H9 (cell line): ENCODE measurements around the gene CDH13. TPM values are rescaled to one million over a fixed set of nuclear protein-coding genes. Genes with fewer than 3 reads are reported as not detected.

Source experiments
- DNase-seq: peaks from one replicate; pipeline ENCODE4 v3.0.0-alpha.2; 2017
- H2AFZ ChIP-seq: one replicate; pipeline ENCODE4 v1.6.1; 2013; ENCODE audit warnings: mild to moderate bottlenecking, low read length, control low read depth, moderate library complexity
- H2AK5ac ChIP-seq: 2 replicates; pipeline ENCODE4 v1.6.1; 2013; ENCODE audit warnings: low read length, control low read depth, mixed read lengths; ENCODE audit not compliant: insufficient read length
- H2BK120ac ChIP-seq: one replicate; pipeline ENCODE4 v1.6.1; 2013; ENCODE audit warnings: low read depth, mild to moderate bottlenecking, low read length, control low read depth, inconsistent platforms; ENCODE audit not compliant: poor library complexity, severe bottlenecking
- H2BK12ac ChIP-seq: 2 replicates; pipeline ENCODE4 v1.6.1; 2013; ENCODE audit warnings: low read length, control low read depth, mixed read lengths, low read depth; ENCODE audit not compliant: insufficient read length
- H2BK15ac ChIP-seq: 2 replicates; pipeline ENCODE4 v1.6.1; 2013; ENCODE audit warnings: low read depth, low read length, control low read depth
- H2BK20ac ChIP-seq: one replicate; pipeline ENCODE4 v1.6.1; 2013; ENCODE audit warnings: low read depth, mild to moderate bottlenecking, low read length, control low read depth, inconsistent platforms; ENCODE audit not compliant: poor library complexity, severe bottlenecking
- H2BK5ac ChIP-seq: 2 replicates; pipeline ENCODE4 v1.6.1; 2013; ENCODE audit warnings: low read length, control low read depth, mixed read lengths; ENCODE audit not compliant: insufficient read length
- H3K14ac ChIP-seq: 2 replicates; pipeline ENCODE4 v1.6.1; 2013; ENCODE audit warnings: low read length, control low read depth; ENCODE audit not compliant: insufficient read depth
- H3K18ac ChIP-seq: 2 replicates; pipeline ENCODE4 v1.6.1; 2013; ENCODE audit warnings: low read depth, mild to moderate bottlenecking, mixed read lengths, low read length, control low read depth; ENCODE audit not compliant: insufficient read length
- H3K23ac ChIP-seq: 2 replicates; pipeline ENCODE4 v1.6.1; 2013; ENCODE audit warnings: low read length, control low read depth, mixed read lengths, low read depth; ENCODE audit not compliant: insufficient read length
- H3K23me2 ChIP-seq: 2 replicates; pipeline ENCODE4 v1.6.1; 2013; ENCODE audit warnings: low read depth, mild to moderate bottlenecking, mixed read lengths, low read length, control low read depth; ENCODE audit not compliant: insufficient read length, poor library complexity, severe bottlenecking
- H3K27ac ChIP-seq: 2 replicates; pipeline ENCODE4 v1.5.1; 2013; ENCODE audit warnings: low read length, control low read depth, mixed read lengths, low read depth; ENCODE audit not compliant: insufficient read length
- H3K27me3 ChIP-seq: 2 replicates; pipeline ENCODE4 v1.6.1; 2013; ENCODE audit warnings: low read length, control low read depth, inconsistent platforms; ENCODE audit not compliant: insufficient read depth
- H3K4ac ChIP-seq: 2 replicates; pipeline ENCODE4 v1.6.1; 2013; ENCODE audit warnings: low read depth, mild to moderate bottlenecking, control low read depth, inconsistent platforms, low read length, moderate library complexity
- H3K4me1 ChIP-seq: 2 replicates; pipeline ENCODE4 v1.6.1; 2013; ENCODE audit warnings: low read length, control low read depth, inconsistent platforms; ENCODE audit not compliant: insufficient read depth
- H3K4me2 ChIP-seq: 2 replicates; pipeline ENCODE4 v1.6.1; 2013; ENCODE audit warnings: low read length, control low read depth, mixed read lengths; ENCODE audit not compliant: insufficient read length, insufficient read depth
- H3K56ac ChIP-seq: 2 replicates; pipeline ENCODE4 v1.6.1; 2013; ENCODE audit warnings: low read depth, mild to moderate bottlenecking, mixed read lengths, low read length, control low read depth; ENCODE audit not compliant: insufficient read length
- H3K79me1 ChIP-seq: 2 replicates; pipeline ENCODE4 v1.6.1; 2013; ENCODE audit warnings: low read depth, mild to moderate bottlenecking, moderate library complexity, low read length, control low read depth, inconsistent platforms; ENCODE audit not compliant: insufficient read depth, poor library complexity, severe bottlenecking
- H3K79me2 ChIP-seq: 2 replicates; pipeline ENCODE4 v1.6.1; 2013; ENCODE audit warnings: low read length, control low read depth, inconsistent platforms; ENCODE audit not compliant: insufficient read depth
- H3K9ac ChIP-seq: 2 replicates; pipeline ENCODE4 v1.6.1; 2013; ENCODE audit warnings: low read length, control low read depth, mixed read lengths; ENCODE audit not compliant: insufficient read length; ENCODE audit errors: extremely low read depth
- H3K9me3 ChIP-seq: one replicate; pipeline ENCODE4 v1.6.1; 2013; ENCODE audit warnings: low read depth, low read length, inconsistent platforms; ENCODE audit not compliant: control insufficient read depth
- H3T11ph ChIP-seq: one replicate; pipeline ENCODE4 v1.6.1; 2013; ENCODE audit warnings: mild to moderate bottlenecking, low read length, control low read depth, inconsistent platforms
- H4K20me1 ChIP-seq: one replicate; pipeline ENCODE4 v1.6.1; 2013; ENCODE audit not compliant: control insufficient read depth, insufficient read length, insufficient read depth
- H4K5ac ChIP-seq: 2 replicates; pipeline ENCODE4 v1.6.1; 2013; ENCODE audit warnings: low read depth, mild to moderate bottlenecking, mixed read lengths, low read length, control low read depth; ENCODE audit not compliant: insufficient read length
- H4K8ac ChIP-seq: replicated peaks from 2 replicates; pipeline ENCODE4 v1.6.1; 2013; ENCODE audit warnings: low read length, control low read depth, mixed read lengths, low read depth; ENCODE audit not compliant: insufficient read length
- H4K91ac ChIP-seq: 2 replicates; pipeline ENCODE4 v1.6.1; 2013; ENCODE audit warnings: low read depth, mild to moderate bottlenecking, moderate library complexity, mixed read lengths, low read length, control low read depth; ENCODE audit not compliant: insufficient read length
- H3K27ac Mint-ChIP-seq, 3 experiments: 2 replicates in 2 of 3; 3 replicates in 1 of 3; pipeline ENCODE4 v1.8.0; 2020 to 2021; ENCODE audit warnings: mixed read lengths in 3 of 3, mild to moderate bottlenecking in 1 of 3, moderate library complexity in 1 of 3
- H3K27me3 Mint-ChIP-seq: 2 replicates; pipeline ENCODE4 v1.8.0; 2021; ENCODE audit warnings: low read depth, mild to moderate bottlenecking, moderate library complexity, mixed read lengths
- H3K36me3 Mint-ChIP-seq, 3 experiments: 2 replicates in 2 of 3; 3 replicates in 1 of 3; pipeline ENCODE4 v1.8.0; 2020 to 2021; ENCODE audit warnings: low read depth in 3 of 3, mixed read lengths in 3 of 3; ENCODE audit not compliant: insufficient read depth in 1 of 3
- H3K4me1 Mint-ChIP-seq, 2 experiments: 2 replicates each; pipeline ENCODE4 v1.8.0; 2020; ENCODE audit warnings: mixed read lengths in 2 of 2
- H3K4me3 Mint-ChIP-seq, 2 experiments: 2 replicates in 1 of 2; 3 replicates in 1 of 2; pipeline ENCODE4 v1.8.0; 2020 to 2021; ENCODE audit warnings: mild to moderate bottlenecking in 2 of 2, mixed read lengths in 2 of 2, moderate library complexity in 1 of 2
- H3K9me3 Mint-ChIP-seq, 2 experiments: 2 replicates in 1 of 2; 3 replicates in 1 of 2; pipeline ENCODE4 v1.8.0; 2020; ENCODE audit warnings: mild to moderate bottlenecking in 2 of 2, mixed read lengths in 2 of 2, moderate library complexity in 1 of 2
- WGBS: extraction: QIAGEN DNeasy Blood & Tissue Kit; methylation state at CpG from one replicate; pipeline ENCODE4 v1.1.7; 2013; ENCODE audit warnings: missing lambda C conversion rate, low lambda C conversion rate, mixed read lengths; ENCODE audit not compliant: insufficient read length; ENCODE audit errors: extremely low coverage; 5-methylcytosine and 5-hydroxymethylcytosine counted together
- total RNA-seq: library from RNA; stranded (reverse); gene quantifications from 2 replicates; pipeline ENCODE4 v1.2.1, GENCODE V29; 2021
- TF ChIP-seq, protein P1 (sequence below): fragments of 200-600 bp; sonication (generic); conservative IDR thresholded peaks from 3 replicates; pipeline ENCODE4 v1.8.0; 2021; ENCODE audit warnings: antibody characterized with exemption, mild to moderate bottlenecking

Gene CDH13
- total RNA-seq, 1 experiment from 2014 or later: 1.5 TPM

DNA sequence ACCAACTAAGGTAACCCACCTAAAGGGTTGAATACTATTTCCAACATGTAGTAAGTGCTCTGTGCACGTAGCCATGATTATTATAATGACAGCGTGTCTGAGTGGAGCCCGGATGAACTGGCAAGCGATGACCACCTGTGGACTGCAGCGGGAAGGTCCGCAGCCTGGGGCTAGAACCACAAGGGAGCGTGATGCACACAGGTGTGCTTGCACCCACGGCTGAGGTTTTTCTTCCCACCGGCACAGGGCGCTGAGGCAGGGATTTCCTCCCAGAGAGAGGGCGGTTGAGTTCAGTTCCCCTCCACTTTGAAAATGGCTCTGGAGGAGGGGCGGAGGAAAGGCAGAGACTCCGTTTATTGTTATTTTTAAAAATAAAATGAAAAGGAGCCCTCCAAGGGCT, 959.3 kb downstream of the CDH13 start:
- no peak overlapping the region for H2AFZ ChIP-seq
- DNase-seq: no peak
- no peaks in the 10 kb centered on the region; a peak in 3 of 5 replicates for H3K9me3 Mint-ChIP-seq
- H4K8ac ChIP-seq: no peak overlapping the region
- no CpG with 5 or more reads among the region's 13 CpGs for WGBS
- TF ChIP-seq, protein P1, sequence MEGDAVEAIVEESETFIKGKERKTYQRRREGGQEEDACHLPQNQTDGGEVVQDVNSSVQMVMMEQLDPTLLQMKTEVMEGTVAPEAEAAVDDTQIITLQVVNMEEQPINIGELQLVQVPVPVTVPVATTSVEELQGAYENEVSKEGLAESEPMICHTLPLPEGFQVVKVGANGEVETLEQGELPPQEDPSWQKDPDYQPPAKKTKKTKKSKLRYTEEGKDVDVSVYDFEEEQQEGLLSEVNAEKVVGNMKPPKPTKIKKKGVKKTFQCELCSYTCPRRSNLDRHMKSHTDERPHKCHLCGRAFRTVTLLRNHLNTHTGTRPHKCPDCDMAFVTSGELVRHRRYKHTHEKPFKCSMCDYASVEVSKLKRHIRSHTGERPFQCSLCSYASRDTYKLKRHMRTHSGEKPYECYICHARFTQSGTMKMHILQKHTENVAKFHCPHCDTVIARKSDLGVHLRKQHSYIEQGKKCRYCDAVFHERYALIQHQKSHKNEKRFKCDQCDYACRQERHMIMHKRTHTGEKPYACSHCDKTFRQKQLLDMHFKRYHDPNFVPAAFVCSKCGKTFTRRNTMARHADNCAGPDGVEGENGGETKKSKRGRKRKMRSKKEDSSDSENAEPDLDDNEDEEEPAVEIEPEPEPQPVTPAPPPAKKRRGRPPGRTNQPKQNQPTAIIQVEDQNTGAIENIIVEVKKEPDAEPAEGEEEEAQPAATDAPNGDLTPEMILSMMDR: no peak
- H2BK20ac ChIP-seq: no peak overlapping the region
- H3K4me1 Mint-ChIP-seq: peaks cover 24 to 28% of the 10 kb centered on the region in 2 experiments
- H3K79me1 ChIP-seq: no peaks in the 10 kb centered on the region
- H3K27ac Mint-ChIP-seq: no peak overlapping the region
- no peak overlapping the region for H3K23ac ChIP-seq
- H3K27ac ChIP-seq: no peak overlapping the region
- no peak overlapping the region for H2BK12ac ChIP-seq
- H3K4me3 Mint-ChIP-seq: no peak overlapping the region
- no peak overlapping the region for H2AK5ac ChIP-seq
- peaks cover 8% of the 10 kb centered on the region; the same call in 1 of the 2 replicates for H3K4me1 ChIP-seq
- H3K4ac ChIP-seq: no peak overlapping the region
- H2BK5ac ChIP-seq: no peak overlapping the region
- no peaks in the 10 kb centered on the region for H3K23me2 ChIP-seq
- no peak overlapping the region for H3K14ac ChIP-seq
- no peaks in the 10 kb centered on the region for H4K20me1 ChIP-seq
- H3K9ac ChIP-seq: no peak overlapping the region
- no peak overlapping the region for H2BK120ac ChIP-seq
- no peaks in the 10 kb centered on the region for H3K27me3 ChIP-seq
- H3K56ac ChIP-seq: no peak overlapping the region
- H3K4me2 ChIP-seq: no peak overlapping the region
- no peaks in the 10 kb centered on the region for H3K79me2 ChIP-seq
- no peaks in the 10 kb centered on the region; a peak in 1 of 7 replicates for H3K36me3 Mint-ChIP-seq
- peaks cover 8% of the 10 kb centered on the region for H3K27me3 Mint-ChIP-seq
- no peak overlapping the region for H4K5ac ChIP-seq
- H4K91ac ChIP-seq: no peak overlapping the region
- no peak overlapping the region for H2BK15ac ChIP-seq
- no peak overlapping the region for H3T11ph ChIP-seq
- no peaks in the 10 kb centered on the region for H3K9me3 ChIP-seq
- H3K18ac ChIP-seq: no peak overlapping the region
